Activated CD4-positive, alpha-beta memory T cell treated with anti-CD3 and anti-CD28 coated beads, Interleukin-2, amount 10 ng/mL, durations not matched to agents 7 days and 5 days (primary cell): Measurements from ENCODE around the gene SDR42E1. TPM values are rescaled to one million over a fixed set of nuclear protein-coding genes. Genes with fewer than 3 reads are reported as not detected.

ENCODE experiments used
- CTCF ChIA-PET: fragments of 350-600 bp; sonication (Branson Sonifier 250); formaldehyde crosslinking; loops from one replicate; lab custom pipeline; 2021; ENCODE audit warnings: antibody characterized with exemption, inconsistent platforms; lab: Charles Lee
- POLR2A ChIA-PET: fragments of 350-600 bp; sonication (Branson Sonifier 250); formaldehyde crosslinking; loops from one replicate; lab custom pipeline; 2021; ENCODE audit warnings: antibody characterized with exemption; lab: Charles Lee
- DNase-seq: peaks from one replicate; pipeline ENCODE4 v3.0.0-alpha.2; 2020
- H3K27ac Mint-ChIP-seq: one replicate; pipeline ENCODE4 v1.8.0; 2021; ENCODE audit warnings: mild to moderate bottlenecking, mixed read lengths
- H3K27me3 Mint-ChIP-seq: one replicate; pipeline ENCODE4 v1.8.0; 2021; ENCODE audit warnings: mixed read lengths
- H3K36me3 Mint-ChIP-seq: one replicate; pipeline ENCODE4 v1.8.0; 2021; ENCODE audit warnings: low read depth, mixed read lengths
- H3K4me1 Mint-ChIP-seq: one replicate; pipeline ENCODE4 v1.8.0; 2021; ENCODE audit warnings: mixed read lengths
- H3K4me3 Mint-ChIP-seq: one replicate; pipeline ENCODE4 v1.8.0; 2021; ENCODE audit warnings: mild to moderate bottlenecking, mixed read lengths
- H3K9me3 Mint-ChIP-seq: one replicate; pipeline ENCODE4 v1.8.0; 2021; ENCODE audit warnings: mixed read lengths
- total RNA-seq, 2 experiments: library from RNA; stranded (reverse); gene quantifications; one replicate each; pipeline ENCODE4 v1.2.3, GENCODE V29; 2021

SDR42E1 gene
- total RNA-seq, 2 experiments from 2014 or later: 5.8 to 5.9 TPM

- H3K9me3 Mint-ChIP-seq: no peaks in the 10 kb centered on the region
- no peaks in the 10 kb centered on the region for H3K36me3 Mint-ChIP-seq
- H3K4me1 Mint-ChIP-seq: no peaks in the 10 kb centered on the region
- CTCF ChIA-PET: interaction anchor here (1.5 kb wide), 1 partner anchor 14 kb away, joined by 3 read pairs; no protein-coding TSS in a partner anchor
- H3K27me3 Mint-ChIP-seq: peaks cover 25% of the 10 kb centered on the region
- DNase-seq: no peak
- no peak overlapping the region for H3K27ac Mint-ChIP-seq
- no peak overlapping the region for H3K4me3 Mint-ChIP-seq
- POLR2A ChIA-PET: no interaction called here
Measured at GRCh38 chr16:82046941-82047340, 35.7 kb upstream of the SDR42E1 start.

- Mint-ChIP-seq H3K4me3 (no peak overlapping the region), H3K36me3 (no peaks in the 10 kb centered on the region), H3K27ac (no peak overlapping the region), H3K27me3 (peaks cover 25% of the 10 kb centered on the region), H3K9me3 (no peaks in the 10 kb centered on the region), H3K4me1 (no peaks in the 10 kb centered on the region)
- DNase-seq: no peak
- ChIA-PET CTCF (interaction anchor here (1.5 kb wide), 1 partner anchor 15 kb away, joined by 3 read pairs; no protein-coding TSS in a partner anchor), POLR2A (no interaction called here)
Measured at GRCh38 chr16:82046541-82046940, 35.3 kb upstream of the SDR42E1 start.

GRCh38 chr16:82045465-82045864, 34.2 kb upstream of the SDR42E1 start:
- peaks cover 24% of the 10 kb centered on the region for H3K27me3 Mint-ChIP-seq
- DNase-seq: no peak
- H3K27ac Mint-ChIP-seq: no peak overlapping the region
- ChIA-PET POLR2A (no interaction called here), CTCF (no interaction called here)
- no peak overlapping the region for H3K4me3 Mint-ChIP-seq
- no peaks in the 10 kb centered on the region for H3K4me1 Mint-ChIP-seq
- no peaks in the 10 kb centered on the region for H3K36me3 Mint-ChIP-seq
- H3K9me3 Mint-ChIP-seq: no peaks in the 10 kb centered on the region

DNA sequence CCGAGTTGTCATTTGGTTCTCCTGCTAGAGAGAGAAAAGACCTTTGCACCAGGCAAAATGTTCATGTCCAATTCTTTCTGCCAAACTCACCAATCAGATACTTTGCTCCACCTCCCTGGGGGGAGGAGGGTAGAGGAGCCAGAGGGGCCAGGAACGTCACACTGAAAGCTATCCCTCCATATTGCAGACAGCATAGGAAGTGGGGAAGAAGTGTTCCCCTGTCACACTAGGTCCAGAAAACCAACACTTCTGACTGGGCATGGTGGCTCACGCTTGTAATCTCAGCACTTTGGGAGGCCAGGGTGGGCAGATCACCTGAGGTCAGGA, 33.3 kb upstream of the SDR42E1 start:
- Mint-ChIP-seq H3K36me3 (no peaks in the 10 kb centered on the region), H3K27ac (no peak overlapping the region), H3K9me3 (no peaks in the 10 kb centered on the region), H3K4me1 (no peaks in the 10 kb centered on the region), H3K27me3 (peaks cover 18% of the 10 kb centered on the region), H3K4me3 (no peak overlapping the region)
- no peak for DNase-seq
- ChIA-PET POLR2A (no interaction called here), CTCF (no interaction called here)

DNA sequence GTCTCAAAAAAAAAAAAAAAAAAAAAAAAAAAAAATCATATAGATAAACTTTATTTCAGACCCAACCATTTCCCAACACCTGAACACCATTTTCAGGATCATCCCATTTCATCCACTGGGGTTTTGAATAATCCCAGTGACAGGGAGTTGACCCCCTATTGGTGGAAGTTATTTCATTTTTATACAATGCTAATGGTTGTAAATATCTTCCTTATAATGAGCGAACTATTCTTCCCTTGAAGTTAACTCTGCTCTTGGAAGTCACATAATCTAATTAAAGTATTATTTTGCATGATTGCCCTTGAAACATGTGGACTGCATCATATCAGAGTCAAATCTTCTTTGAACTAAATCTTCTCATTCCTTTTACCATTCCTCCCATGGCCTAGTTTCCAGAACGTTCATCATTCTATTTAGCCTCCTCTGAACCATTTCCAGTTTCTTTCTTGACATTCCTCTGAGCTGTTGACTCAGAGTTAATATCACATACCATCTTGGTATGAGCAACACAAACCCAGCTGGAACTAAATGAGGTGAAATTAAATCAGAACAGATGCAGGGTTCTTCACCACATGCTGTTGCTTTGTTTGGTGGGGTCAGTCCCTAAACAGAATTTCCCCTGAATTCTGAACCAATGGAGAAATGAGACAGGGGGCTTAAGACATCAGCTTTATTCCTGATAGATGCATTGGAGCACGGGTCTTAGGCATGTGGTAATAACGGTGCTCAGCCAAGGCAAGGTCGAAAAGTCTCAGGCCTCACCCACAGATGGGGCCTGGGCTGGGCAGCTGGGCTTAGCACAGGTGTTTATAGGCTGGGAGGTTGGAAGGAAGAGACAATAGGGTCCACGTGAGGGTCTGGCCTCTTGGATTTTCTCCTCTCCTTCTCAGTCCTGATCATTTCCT, 32.7 kb upstream of the SDR42E1 start:
- no peak overlapping the region for H3K27ac Mint-ChIP-seq
- H3K4me3 Mint-ChIP-seq: no peak overlapping the region
- ChIA-PET POLR2A (no interaction called here), CTCF (no interaction called here)
- H3K27me3 Mint-ChIP-seq: peaks cover 19% of the 10 kb centered on the region
- no peaks in the 10 kb centered on the region for H3K4me1 Mint-ChIP-seq
- DNase-seq: no peak
- no peaks in the 10 kb centered on the region for H3K36me3 Mint-ChIP-seq
- no peaks in the 10 kb centered on the region for H3K9me3 Mint-ChIP-seq

GRCh38 chr16:82042846-82043245, 31.6 kb upstream of the SDR42E1 start:
- DNase-seq: no peak
- Mint-ChIP-seq H3K9me3 (no peaks in the 10 kb centered on the region), H3K36me3 (no peaks in the 10 kb centered on the region), H3K4me1 (no peaks in the 10 kb centered on the region), H3K27ac (no peak overlapping the region), H3K4me3 (no peak overlapping the region), H3K27me3 (peaks cover 17% of the 10 kb centered on the region)
- POLR2A ChIA-PET: no interaction called here
- CTCF ChIA-PET: no interaction called here

GRCh38 chr16:82042144-82042543, 30.9 kb upstream of the SDR42E1 start:
- Mint-ChIP-seq H3K36me3 (no peaks in the 10 kb centered on the region), H3K4me1 (no peaks in the 10 kb centered on the region), H3K4me3 (no peak overlapping the region), H3K27me3 (peaks cover 17% of the 10 kb centered on the region), H3K9me3 (no peaks in the 10 kb centered on the region), H3K27ac (no peak overlapping the region)
- POLR2A ChIA-PET: no interaction called here
- DNase-seq: no peak
- CTCF ChIA-PET: no interaction called here

DNA sequence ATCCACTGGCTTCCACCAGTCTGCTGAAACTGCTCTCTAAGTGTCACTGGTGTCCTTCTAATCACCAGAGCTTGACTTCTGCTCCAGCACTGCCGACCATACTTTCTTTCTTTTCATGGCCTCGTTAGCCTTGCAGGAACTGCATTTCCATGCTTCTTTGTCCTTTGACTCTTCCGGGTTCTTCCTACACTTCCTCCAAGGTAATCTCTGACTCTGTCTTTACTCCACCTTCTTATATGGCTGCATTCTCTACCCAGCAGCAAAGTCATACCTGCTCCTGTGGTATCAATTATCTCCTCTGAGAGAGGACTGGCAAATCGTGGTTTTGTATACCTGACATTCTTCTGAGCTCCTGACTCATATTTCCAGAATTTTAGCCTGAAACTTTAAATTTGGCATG, 30.3 kb upstream of the SDR42E1 start:
- no peak overlapping the region for H3K27ac Mint-ChIP-seq
- ChIA-PET CTCF (no interaction called here), POLR2A (no interaction called here)
- H3K36me3 Mint-ChIP-seq: no peaks in the 10 kb centered on the region
- DNase-seq: no peak
- no peak overlapping the region for H3K4me3 Mint-ChIP-seq
- no peaks in the 10 kb centered on the region for H3K9me3 Mint-ChIP-seq
- no peaks in the 10 kb centered on the region for H3K4me1 Mint-ChIP-seq
- H3K27me3 Mint-ChIP-seq: peaks cover 17% of the 10 kb centered on the region

DNA sequence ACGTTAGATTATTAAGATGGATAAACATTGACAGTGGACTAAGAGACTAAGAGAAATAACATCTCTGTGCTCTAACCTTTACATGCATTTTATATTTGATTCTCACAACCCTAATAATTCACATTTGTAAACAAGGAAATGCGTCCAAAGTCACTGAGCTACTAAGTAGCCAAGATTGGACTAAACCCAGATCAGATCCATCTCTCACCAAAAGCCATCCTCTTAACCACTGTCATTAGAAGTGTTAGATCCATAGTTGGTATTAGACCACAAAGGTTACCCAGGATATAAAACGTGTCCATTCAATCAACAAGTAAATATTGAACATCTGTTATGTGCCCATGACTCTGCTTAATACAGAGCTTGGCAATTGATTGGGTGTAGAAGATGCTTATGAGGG, 29.0 kb upstream of the SDR42E1 start:
- Mint-ChIP-seq H3K27me3 (peaks cover 23% of the 10 kb centered on the region), H3K4me3 (no peak overlapping the region), H3K4me1 (no peaks in the 10 kb centered on the region), H3K9me3 (no peaks in the 10 kb centered on the region), H3K27ac (no peak overlapping the region), H3K36me3 (no peaks in the 10 kb centered on the region)
- CTCF ChIA-PET: no interaction called here
- POLR2A ChIA-PET: no interaction called here
- DNase-seq: no peak

- CTCF ChIA-PET: no interaction called here
- DNase-seq: no peak
- Mint-ChIP-seq H3K27me3 (peaks cover 32% of the 10 kb centered on the region), H3K4me3 (no peak overlapping the region), H3K27ac (no peak overlapping the region), H3K36me3 (no peaks in the 10 kb centered on the region), H3K9me3 (no peaks in the 10 kb centered on the region), H3K4me1 (no peaks in the 10 kb centered on the region)
- POLR2A ChIA-PET: no interaction called here
Measured at GRCh38 chr16:82037666-82038065, 26.4 kb upstream of the SDR42E1 start.

DNA sequence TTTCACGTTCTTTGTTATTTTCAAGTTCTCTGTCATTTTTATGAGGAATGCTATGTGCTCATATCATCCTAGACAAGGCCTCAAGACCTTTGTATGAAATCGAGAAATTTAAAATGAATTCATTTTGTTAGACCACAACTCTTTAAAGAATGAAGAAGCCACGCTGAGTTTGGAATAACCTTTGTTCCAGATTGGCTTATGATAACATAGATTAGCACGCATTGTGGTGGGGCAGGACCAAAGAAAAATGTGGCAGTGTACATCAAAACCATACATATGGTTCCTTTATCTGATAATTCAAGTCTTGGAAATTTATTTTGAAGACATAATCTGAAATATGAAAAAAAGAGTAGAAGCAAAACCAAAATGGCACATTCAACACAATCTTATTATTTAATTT, 26.0 kb upstream of the SDR42E1 start:
- H3K4me1 Mint-ChIP-seq: no peaks in the 10 kb centered on the region
- H3K4me3 Mint-ChIP-seq: no peak overlapping the region
- H3K9me3 Mint-ChIP-seq: no peaks in the 10 kb centered on the region
- CTCF ChIA-PET: no interaction called here
- POLR2A ChIA-PET: no interaction called here
- H3K27ac Mint-ChIP-seq: no peak overlapping the region
- H3K27me3 Mint-ChIP-seq: peaks cover 32% of the 10 kb centered on the region
- no peak for DNase-seq
- no peaks in the 10 kb centered on the region for H3K36me3 Mint-ChIP-seq

GRCh38 chr16:82034981-82035612, 23.8 kb upstream of the SDR42E1 start, which contains the start of gene HSD17B2:
HSD17B2 (plus strand) TSS chr16:82035253; CDS start chr16:82035425, 172 bp downstream.
- Mint-ChIP-seq H3K4me3 (no peak within 1 kb of the TSS), H3K9me3 (no peaks in the 10 kb centered on the region), H3K4me1 (no peaks in the 10 kb centered on the region), H3K27me3 (peaks cover 29% of the 10 kb centered on the region), H3K36me3 (no peaks in the 10 kb centered on the region), H3K27ac (no peak within 1 kb of the TSS)
- CTCF ChIA-PET: no interaction called here
- no peak for DNase-seq
- POLR2A ChIA-PET: no interaction called here

GRCh38 chr16:82033683-82034300, 22.5 kb upstream of the SDR42E1 start:
- POLR2A ChIA-PET: no interaction called here
- H3K4me1 Mint-ChIP-seq: no peaks in the 10 kb centered on the region
- CTCF ChIA-PET: interaction anchor here (0.6 kb wide), 1 partner anchor 19 kb away, joined by 4 read pairs; no protein-coding TSS in a partner anchor
- no peaks in the 10 kb centered on the region for H3K9me3 Mint-ChIP-seq
- DNase-seq: no peak
- no peak overlapping the region for H3K27ac Mint-ChIP-seq
- peaks cover 25% of the 10 kb centered on the region for H3K27me3 Mint-ChIP-seq
- H3K4me3 Mint-ChIP-seq: no peak overlapping the region
- no peaks in the 10 kb centered on the region for H3K36me3 Mint-ChIP-seq
